ENCODE measurements around the gene SPINK6.

Gene SPINK6, protein sequence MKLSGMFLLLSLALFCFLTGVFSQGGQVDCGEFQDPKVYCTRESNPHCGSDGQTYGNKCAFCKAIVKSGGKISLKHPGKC

DNA sequence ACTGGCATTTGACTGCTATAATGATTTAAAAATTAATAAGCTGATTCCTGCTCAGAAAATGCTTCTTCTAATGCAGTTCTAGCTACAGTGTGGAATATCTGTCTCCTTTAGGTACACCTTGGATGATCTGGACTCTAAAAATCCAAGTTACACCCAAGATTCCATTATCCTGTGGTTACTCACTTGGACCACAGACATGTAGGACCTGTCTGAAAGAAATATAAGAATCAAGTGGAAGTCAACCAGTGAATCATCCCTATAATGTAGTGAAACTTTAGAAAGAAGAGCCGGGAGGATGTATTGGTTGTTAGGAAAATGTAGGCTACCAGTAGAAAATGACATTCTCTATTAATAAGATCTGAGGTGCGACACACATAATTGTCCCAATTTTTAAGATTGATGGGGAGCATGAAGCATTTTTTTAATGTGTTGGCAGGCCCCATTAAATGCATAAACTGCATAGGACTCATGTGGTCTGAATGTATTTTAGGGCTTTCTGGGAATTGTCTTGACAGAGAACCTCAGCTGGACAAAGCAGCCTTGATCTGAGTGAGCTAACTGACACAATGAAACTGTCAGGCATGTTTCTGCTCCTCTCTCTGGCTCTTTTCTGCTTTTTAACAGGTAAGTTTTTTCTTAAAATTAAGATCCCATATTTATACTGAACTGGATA lies at the start of gene SPINK6:
Gene SPINK6 (plus strand): TSS at position 512 of the 673 bp plus-strand sequence. CDS start 55 bp downstream, at position 567.
- DNase-seq, result no peak

DNA sequence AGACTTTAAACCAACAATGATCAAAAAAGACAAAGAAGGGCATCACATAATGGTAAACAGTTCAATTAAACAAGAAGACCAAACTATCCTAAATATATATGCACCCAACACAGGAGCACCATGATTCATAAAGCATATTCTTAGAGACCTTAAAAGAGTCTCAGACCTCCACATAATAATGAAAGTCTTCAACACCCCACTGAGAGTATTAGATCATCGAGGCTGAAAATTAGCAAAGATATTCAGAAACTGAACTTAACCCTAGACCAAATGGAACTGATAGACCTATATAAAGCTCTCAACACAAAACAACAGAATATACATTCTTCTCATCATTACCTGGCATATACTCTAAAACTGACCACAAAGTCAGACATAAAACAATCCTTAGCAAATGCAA lies 46.2 kb upstream of the SPINK6 start:
- no peak for DNase-seq

DNA sequence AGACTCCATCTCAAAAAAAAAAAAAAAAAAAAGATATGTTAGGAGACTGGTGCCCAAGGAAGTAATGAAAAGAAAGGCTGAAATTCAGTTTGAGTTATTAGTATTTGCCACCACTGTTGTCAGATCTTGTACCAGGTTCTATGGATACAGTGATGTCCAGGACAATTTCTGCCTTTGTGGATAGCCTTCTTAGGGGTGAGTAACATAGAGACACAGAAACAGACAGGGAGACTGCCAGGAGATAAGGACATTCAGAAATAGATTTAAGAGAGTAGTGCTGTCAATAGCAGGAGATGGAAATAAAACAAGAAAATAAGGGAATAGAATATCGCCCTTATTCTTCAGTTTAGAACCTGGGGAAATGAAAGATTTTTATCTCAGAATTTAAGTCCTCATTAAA lies 40.8 kb upstream of the SPINK6 start:
- no peak for DNase-seq

DNA sequence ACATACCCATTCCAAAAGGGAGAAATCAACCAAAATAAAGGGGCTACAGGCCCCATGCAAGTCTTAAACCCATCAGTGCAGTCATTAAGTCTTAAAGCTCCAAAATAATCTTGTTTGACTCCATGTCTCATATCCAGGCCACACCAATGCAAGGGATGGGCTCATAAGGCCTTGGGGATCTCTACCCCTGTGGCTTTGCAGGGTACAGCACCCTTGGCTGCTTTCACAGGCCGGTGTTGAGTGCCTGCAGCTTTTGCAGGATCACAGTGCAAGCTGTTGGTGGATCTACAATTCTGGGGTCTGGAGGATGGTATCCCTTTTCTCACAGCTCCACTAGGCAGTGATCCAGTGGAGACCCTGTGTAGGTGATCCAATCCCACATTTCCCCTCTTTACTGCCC lies 39.5 kb upstream of the SPINK6 start:
- DNase-seq, result no peak

DNA sequence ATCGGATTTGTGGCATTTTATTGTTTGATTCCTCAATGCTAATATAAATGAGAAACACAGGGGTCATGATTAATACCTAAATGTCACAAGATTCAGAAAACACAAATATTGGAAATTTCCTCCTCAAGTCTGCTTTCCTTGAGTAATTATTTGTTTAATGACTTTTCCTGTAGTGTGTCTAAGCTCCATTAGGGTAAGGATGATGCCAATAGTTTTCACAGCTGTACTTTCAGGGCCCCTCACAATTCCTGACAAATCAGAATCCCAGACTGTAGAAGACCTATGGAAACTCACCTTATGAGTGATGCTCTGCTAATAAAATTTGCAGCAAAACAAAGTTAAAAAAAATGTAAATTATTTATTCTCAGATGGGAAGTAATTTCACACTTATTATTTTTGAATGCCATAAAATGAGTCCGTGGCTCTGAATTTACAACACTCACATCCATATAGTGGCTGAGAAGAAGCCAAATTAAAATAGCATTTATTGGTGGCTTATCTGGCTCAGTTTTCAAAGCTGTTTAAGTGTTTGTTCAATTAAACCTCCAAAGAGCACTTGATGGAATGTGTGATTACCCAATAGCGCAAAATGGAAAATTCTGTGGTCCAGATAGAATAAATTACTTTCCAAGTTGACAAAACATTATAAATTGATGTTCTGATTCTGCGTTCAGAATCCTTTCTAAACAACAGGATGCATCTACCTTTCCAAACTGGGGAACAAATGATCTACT lies 36.1 kb upstream of the SPINK6 start:
- DNase-seq, result no peak

DNA sequence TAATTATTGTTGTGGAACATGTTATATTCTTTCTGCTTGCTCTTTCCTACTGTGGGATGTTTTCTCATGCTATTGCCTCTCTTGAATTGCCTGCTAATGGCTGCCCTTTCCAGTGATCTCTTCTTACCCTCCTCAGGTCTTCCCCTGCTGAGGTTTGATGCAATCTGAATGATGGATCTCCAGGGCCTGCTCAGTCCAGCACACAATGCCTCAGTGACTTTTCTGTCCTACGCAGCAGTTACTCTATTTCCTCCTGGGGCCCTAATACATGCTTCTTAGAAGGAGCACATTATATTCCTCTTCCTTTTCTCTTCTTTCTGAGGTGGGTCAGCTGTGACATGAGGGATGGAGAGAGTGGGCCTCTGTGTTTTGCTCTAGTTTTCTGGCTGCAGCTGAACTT lies 34.6 kb upstream of the SPINK6 start, which contains the start of gene SPINK14:
Gene SPINK14 (plus strand): TSS at position 301 of the 400 bp plus-strand sequence. CDS start 1,187 bp downstream, outside the sequence.
- DNase-seq, result no peak

DNA sequence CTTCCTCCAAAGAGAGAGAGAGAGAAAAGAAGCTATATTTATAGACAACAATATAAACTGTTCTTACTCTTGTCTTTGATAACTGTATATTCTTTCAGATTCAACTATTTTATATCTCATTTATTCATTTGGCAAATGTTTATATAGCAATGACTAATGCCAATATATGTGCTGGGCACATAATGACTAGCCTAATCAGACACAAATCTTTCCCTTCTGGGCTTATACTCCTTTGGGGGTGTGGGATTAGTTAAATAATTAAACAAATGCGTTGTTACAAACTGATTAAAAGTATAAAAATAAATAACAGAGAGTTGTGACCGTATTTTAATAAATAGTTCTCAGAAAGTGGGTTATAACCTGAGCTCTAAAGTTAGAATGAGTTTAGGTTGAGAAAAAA lies 30.5 kb upstream of the SPINK6 start:
- DNase-seq, result no peak

DNA sequence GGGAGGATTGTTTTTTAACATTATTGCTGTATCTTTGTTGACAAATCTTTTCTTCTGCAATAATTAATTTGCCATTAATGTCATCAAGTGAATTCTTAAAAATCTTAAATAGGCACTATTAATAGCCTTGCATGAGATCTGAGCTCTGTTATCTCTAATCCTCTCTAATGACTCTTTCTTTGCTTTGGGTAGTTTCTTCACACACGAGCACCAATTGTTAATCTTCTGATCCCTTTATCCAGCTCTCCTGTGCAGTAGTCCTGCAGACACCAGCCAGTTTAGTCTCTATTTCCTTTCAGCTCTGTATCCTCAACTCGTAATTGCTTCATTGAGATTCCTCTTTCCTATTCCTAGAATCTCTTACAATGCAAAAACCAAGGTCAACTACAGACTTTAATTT lies 26.4 kb upstream of the SPINK6 start:
- DNase-seq, result no peak

DNA sequence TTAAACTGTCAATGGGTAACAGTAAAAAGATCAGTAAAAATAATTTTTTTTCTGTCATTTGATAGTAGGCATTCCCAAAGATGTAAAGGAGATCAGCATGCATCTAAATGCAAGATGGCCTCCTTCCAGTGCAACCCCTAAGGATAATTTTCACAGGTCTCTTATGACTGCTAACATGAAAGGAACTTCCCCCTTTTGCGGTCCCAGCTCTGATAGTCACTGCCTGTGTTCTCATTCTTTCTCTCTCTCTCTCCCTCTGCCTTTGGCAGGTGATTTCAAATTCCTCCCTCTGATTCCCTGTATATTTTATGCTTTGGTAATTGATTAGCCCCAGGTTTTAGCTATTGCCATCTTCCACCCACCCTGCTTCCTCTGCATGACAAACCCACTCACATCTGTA lies 25.6 kb upstream of the SPINK6 start:
- DNase-seq, result no peak

DNA sequence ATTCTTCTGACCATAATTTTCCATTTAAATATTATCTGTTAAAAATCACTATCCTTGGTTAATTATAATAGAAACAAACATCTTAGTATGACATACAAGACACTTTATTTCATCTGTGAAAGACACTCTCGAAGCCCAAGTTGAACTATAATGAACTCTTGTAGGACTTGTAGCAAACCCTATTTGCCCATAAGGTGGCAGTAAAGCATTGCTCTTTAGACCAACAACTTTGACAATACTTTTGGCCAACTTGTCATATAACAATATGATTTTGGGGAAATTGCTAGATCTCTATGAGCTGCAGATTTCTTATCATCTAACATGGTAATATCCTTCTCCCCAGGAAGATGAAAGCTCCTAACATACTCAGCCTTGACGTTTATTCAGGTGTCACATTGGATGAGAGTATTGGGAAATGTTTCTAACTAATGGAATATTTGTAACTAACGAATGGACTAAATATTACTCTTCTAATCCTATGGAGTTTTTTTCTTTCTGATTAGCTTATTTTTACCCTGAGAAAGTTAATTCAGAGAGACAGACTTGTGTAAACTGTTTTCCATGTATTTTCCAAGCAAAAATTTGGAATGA lies 23.5 kb upstream of the SPINK6 start:
- no peak for DNase-seq

DNA sequence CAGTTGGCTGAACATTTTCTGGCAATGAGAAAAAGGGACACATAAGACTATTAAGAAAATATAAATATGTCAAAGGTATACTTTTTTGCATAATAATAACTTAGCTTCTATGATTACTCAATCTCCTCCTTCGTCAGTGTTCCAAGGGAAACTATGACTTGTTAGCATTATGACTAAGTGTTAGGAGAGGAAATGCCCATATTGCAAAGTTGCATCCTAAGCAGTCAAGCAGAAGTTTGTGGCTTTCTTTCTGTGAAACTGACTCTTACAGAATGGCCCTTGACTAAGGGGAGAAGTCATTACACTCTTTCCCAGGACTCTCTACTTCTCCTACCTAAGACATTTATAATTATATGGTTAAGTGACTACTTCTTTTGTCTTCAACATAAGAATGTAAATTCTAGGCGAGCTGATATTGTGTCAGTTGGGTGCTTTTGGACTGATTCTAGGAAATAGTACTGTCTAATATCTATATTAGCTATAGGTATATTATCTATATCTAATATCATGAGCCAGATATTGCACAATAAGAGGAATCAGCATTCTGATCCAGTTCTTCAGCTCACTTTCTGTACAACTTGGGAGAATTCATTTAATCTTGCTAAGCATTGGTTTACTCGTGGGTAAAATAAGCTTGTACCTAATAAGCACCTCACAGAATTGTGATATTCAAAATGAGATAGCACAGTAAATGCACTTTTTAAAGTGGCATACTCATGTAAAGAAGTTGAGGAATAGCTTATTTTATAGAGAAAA lies 16.4 kb upstream of the SPINK6 start:
- no peak for DNase-seq

DNA sequence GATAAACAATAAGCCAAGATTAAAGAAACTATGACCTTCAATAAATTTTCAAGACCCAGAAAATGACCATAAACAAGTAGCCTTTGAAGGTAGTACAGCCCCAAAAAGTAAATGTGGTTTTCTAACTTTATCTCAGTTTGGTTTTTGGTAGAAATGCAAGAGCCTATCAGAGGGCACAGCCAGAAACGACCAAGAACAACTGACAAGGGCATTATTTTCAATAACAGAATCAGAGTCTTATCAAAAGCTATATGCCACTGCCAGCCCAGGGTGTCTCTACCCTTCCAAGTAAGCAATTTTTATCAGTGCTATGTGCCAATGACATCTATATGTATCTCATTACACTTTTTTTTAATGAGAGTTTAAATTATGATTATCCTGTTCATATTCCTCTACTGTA lies 11.8 kb upstream of the SPINK6 start:
- DNase-seq, result no peak

DNA sequence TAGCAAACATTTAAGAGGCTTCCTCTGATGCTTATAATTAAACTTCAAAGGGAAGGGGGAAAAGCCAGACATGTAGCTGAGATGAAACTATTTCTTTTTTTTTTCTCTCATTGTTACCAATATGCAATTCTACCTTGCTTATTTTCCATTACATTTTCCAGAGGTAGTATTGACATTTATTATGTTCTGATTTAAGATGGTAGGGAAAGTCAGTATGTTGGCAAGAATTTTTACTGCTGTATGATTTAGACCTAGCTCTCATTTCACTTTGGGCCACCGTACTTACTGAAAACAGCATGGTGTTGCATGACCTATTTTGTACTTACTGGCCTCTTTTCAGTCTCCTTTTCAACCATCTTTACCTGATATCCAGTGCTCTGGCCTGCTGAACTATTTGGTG lies 9.6 kb upstream of the SPINK6 start:
- no peak for DNase-seq

DNA sequence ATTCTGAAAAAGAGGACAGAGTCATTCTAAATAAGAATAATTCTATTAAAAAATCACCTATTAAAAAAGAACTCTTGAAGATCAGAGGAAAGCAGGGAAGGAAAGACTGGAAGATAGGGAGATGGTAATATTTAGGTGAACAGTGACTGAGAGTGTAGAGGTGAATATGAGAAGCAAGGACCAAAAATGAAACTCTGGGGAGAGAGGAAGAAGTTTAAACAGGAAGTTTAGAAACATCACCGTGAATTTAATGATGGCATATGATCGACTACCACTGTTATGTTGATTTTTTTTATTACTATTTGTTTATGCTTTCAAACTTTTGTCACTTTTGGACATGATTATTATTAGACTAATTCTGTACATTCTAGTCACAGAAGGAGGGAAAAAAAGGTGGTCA lies 1.7 kb upstream of the SPINK6 start:
- DNase-seq, result no peak

DNA sequence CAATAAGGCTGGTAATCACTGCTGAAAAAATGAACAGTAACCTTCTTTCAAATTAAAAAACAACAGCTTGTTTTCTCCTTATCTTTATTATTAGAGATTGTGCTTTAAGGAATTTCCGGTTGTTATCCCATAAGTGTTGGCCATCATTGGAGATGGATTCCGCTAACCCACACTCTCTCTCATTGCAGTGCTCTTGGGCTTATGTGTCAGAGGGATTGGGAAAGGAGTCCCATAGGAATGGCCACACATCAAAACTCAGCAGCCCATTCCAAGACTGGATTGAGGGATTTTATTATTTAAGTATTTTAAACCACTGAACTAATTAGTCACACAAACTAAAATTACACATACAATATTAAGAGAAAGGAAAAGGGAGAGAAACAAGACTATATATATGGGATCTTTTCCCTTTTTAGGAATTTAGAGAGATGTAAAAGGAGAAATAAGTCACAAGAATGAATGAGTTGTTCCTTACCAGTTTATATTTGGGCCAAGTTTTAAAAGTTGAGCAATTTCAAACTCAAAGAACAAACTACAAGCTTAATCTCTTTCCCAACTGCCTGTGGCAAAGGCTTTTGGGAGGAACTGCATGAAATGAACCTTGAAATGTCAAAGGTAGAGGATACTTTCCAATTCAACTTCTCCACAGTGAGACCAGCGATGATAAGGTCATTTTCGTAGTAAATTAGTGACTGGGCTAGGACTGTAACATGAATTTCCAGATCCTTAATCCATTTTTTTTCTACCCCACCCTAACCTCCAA lies 2.4 kb downstream of the SPINK6 start:
- no peak for DNase-seq

DNA sequence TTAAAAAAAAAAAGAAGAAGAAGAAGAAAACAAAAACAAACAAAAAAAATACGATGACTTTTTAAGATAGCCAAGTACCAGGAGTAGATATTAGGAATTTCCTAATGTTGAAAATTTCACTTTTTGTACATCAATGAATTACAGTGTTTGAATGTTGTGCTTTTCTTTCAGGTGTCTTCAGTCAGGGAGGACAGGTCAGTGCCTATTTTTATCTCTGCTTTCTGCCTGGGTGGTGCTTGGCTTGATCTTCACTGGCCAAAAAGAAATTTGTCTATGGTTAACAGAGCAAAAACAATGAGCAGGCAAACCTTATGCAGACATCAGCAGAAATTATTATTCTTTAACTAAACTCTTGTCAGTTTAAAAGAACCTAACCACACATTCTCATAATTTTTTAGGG lies 3.0 kb downstream of the SPINK6 start:
- DNase-seq, result no peak

DNA sequence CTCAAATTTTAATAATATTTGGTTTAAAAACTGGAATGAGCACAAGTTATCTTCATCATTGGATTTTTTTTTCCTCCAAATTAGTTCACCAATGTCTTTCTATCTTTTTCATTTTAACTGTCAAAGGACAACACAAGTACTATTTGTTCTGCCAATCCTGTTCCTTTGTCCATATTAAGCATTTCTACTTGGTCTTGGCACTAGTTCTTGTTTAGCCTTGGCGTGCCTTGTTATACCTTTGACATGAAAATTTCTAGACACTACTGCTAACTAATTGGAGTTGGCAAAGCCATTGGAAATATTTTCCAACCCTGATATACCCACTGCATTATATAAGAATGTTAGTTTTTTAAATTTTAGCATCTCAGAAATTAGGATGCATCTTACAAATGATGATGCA lies 3.8 kb downstream of the SPINK6 start:
- DNase-seq, result no peak

DNA sequence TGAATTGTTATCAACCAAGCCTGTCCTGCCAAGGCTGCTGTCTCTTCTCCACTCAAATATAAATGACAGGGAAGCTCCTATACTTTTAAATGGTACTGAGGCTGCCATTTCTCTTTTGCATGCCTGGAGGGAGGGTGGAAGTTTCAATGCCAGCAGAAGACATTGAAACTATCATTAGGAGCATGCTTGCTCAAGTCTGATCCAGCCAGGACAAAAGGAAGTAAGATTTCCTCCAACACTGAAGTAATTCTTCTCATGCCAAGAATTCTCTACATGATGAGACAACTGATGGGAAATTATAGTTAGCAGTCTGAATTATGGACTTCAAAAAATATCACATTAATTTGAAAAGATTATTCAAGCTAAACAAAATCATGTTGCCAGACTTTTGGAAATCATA lies 5.4 kb downstream of the SPINK6 start:
- no peak for DNase-seq

DNA sequence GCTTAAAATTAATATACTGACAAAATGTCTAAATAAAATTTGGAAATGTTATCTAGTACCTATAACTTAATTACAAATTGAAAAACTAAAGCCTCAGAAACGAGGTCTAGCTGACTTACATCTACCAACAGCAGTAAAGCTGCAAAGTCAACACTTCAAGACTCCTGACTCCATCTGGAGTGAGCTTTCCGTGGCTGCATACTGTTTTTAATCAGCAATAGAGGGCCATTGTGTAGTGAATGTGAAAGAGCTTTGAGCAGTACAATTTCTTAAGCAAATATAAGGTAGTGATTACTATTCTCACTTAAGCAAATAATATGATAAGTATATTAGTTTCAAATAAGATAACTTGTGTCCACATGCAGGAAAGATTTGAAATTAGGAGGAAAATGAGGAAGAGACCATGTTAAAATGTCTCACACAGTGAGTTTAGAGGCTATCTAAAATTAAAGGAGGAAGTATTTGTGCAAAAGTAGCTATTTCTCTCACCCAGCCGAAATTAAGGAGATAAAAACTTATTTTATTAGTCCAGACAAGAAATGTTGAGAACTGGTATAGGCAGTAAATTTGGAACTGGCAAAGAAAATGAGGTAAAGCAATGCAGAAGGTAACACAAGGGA lies 6.4 kb downstream of the SPINK6 start:
- DNase-seq, result no peak

DNA sequence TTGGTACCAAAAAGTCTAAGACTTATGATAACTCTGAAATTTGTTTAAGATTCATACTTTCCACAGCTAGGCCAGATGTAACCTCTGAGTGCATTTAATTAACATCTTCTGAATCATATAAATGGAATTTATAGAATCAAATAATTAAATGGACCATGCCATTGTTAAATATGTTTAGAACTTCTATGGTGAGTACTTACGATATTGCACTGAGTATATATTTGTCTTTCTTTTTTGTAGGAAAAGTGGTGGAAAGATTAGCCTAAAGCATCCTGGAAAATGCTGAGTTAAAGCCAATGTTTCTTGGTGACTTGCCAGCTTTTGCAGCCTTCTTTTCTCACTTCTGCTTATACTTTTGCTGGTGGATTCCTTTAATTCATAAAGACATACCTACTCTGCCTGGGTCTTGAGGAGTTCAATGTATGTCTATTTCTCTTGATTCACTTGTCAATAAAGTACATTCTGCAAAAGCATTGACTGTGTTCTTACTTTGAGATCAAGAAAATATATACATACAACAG lies 11.9 kb downstream of the SPINK6 start:
- DNase-seq, result no peak

DNA sequence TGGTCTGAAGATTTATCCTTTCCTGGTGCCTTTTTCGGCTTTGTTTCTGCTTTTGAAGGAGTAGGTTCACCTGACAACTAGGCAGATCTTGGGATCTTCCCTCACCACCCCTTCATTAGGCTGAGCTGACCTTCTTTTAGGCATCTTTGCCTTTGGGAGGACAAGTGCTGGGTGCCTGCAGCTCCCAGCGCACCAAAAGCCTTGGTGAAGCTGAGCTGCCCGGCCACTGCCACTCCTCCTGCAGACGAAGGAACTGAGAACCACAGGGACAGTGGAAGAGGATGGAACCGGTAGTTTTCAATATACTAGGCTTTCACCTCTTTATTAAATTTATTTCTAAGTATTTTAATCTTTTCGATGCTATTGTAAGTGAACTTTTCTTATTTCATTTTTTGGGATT lies 18.7 kb downstream of the SPINK6 start:
- DNase-seq, result no peak
